ENCODE results near the gene ANAPC2.

ANAPC2 gene

GRCh38 chr9:137195525-137196220 lies 7.3 kb upstream of the ANAPC2 start:
- in situ Hi-C loops (cut with HindIII; ENCODE audit: low sequenced_read_pairs): no loop called here
- DNase-seq (ENCODE audit: low read depth): no peak
- H3K4me3 ChIP-seq (ENCODE audit: low read depth, low read length): no peak overlapping the region
- no peak for TF ChIP-seq CTCF (IDR thresholded peaks at IDR 0.05; ENCODE audit: low read depth, low read length, missing control alignments)

- H3K4me3 ChIP-seq (ENCODE audit: low read depth, low read length): no peak overlapping the region
- in situ Hi-C loops (cut with HindIII; ENCODE audit: low sequenced_read_pairs): no loop called here
- TF ChIP-seq CTCF (IDR thresholded peaks at IDR 0.05; ENCODE audit: low read depth, low read length, missing control alignments): no peak
- no peak for DNase-seq (ENCODE audit: low read depth)
These were observed 6.5 kb upstream of the ANAPC2 start for GRCh38 chr9:137194909-137195308.

- DNase-seq (ENCODE audit: low read depth): no peak
- in situ Hi-C loops (cut with HindIII; ENCODE audit: low sequenced_read_pairs): no loop called here
- no peak overlapping the region for H3K4me3 ChIP-seq (ENCODE audit: low read depth, low read length)
- no peak for TF ChIP-seq CTCF (IDR thresholded peaks at IDR 0.05; ENCODE audit: low read depth, low read length, missing control alignments)
These were observed 6.0 kb upstream of the ANAPC2 start for GRCh38 chr9:137194388-137194787.

GRCh38 chr9:137193771-137194170 lies 5.4 kb upstream of the ANAPC2 start:
- TF ChIP-seq CTCF (IDR thresholded peaks at IDR 0.05; ENCODE audit: low read depth, low read length, missing control alignments): no peak
- no peak for DNase-seq (ENCODE audit: low read depth)
- in situ Hi-C loops (cut with HindIII; ENCODE audit: low sequenced_read_pairs): no loop called here
- H3K4me3 ChIP-seq (ENCODE audit: low read depth, low read length): no peak overlapping the region

GRCh38 chr9:137192859-137193258 lies 4.5 kb upstream of the ANAPC2 start:
- in situ Hi-C loops (cut with HindIII; ENCODE audit: low sequenced_read_pairs): no loop called here
- no peak for TF ChIP-seq CTCF (IDR thresholded peaks at IDR 0.05; ENCODE audit: low read depth, low read length, missing control alignments)
- DNase-seq (ENCODE audit: low read depth): no peak

GRCh38 chr9:137192448-137192780 lies 4.1 kb upstream of the ANAPC2 start:
- no peak for DNase-seq (ENCODE audit: low read depth)
- in situ Hi-C loops (cut with HindIII; ENCODE audit: low sequenced_read_pairs): no loop called here
- no peak overlapping the region for H3K4me3 ChIP-seq (ENCODE audit: low read depth, low read length)
- no peak for TF ChIP-seq CTCF (IDR thresholded peaks at IDR 0.05; ENCODE audit: low read depth, low read length, missing control alignments)

More at GRCh38 chr9:137192859-137193258, 4.5 kb upstream of the ANAPC2 start:
- H3K4me3 ChIP-seq (ENCODE audit: low read depth, low read length): no peak overlapping the region
